ENCODE measurements around the gene JPT2. TPM values are rescaled to one million over a fixed set of nuclear protein-coding genes. Genes with fewer than 3 reads are reported as not detected.

The JPT2 gene
- total and polyA plus RNA-seq, 8 donors, result 13.4 to 118 (median 37.1) TPM

DNA sequence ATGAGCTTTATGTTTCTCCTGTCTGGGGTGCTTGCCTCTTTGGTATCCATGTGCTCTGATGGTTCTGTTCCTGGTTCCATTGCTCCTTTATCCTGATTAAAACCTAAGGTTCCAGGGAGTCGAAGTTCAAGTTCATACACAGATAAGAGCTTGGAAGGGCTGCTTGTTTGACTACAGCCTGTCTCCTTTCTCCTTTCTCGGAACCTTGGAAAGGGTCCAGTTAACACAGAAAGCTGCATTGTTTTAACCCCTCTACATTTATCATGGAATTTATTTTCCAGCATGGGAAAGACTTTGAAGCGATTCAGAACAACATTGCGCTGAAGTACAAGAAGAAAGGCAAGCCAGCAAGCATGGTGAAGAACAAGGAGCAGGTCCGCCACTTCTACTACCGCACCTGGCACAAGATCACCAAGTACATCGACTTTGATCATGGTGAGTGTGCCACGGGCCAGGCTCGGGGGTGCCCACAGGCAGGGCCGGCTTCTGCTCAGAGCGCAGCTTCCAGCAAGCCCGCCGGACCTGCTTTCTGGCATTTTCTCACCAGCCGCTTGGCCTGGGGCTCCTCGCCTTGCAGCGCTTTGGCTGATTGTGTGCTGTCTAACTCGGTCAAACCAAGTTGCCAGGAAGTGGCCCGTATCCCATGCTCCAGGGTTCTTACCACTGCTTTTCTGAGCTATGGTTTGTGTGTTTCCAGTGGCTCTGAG lies 46.0 kb upstream of the JPT2 start:
- intact Hi-C loops (cut with DNase I; ENCODE audit: low total_unique reads), result no loop called here
- Histone ChIP-seq H3K4me1 (peaks cover 11 to 37% (median 22%) of the 10 kb centered on the region in 4 donors), H3K27me3 (no peaks in the 10 kb centered on the region), H3K9me3 (no peaks in the 10 kb centered on the region), H3K27ac (peak overlapping the region; percentile 30 to 59 (median 38)), H3K36me3 (peaks cover 38 to 95% (median 91%) of the 10 kb centered on the region in 4 donors), H3K4me3 (no peak overlapping the region)
- 29 to 71% (median 53%) methylated on average over 17 to 18 of the region's 18 CpGs for WGBS, 5 donors
- TF ChIP-seq, protein P1, sequence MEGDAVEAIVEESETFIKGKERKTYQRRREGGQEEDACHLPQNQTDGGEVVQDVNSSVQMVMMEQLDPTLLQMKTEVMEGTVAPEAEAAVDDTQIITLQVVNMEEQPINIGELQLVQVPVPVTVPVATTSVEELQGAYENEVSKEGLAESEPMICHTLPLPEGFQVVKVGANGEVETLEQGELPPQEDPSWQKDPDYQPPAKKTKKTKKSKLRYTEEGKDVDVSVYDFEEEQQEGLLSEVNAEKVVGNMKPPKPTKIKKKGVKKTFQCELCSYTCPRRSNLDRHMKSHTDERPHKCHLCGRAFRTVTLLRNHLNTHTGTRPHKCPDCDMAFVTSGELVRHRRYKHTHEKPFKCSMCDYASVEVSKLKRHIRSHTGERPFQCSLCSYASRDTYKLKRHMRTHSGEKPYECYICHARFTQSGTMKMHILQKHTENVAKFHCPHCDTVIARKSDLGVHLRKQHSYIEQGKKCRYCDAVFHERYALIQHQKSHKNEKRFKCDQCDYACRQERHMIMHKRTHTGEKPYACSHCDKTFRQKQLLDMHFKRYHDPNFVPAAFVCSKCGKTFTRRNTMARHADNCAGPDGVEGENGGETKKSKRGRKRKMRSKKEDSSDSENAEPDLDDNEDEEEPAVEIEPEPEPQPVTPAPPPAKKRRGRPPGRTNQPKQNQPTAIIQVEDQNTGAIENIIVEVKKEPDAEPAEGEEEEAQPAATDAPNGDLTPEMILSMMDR (IDR thresholded peaks at IDR 0.05), result no peak
- no peak for TF ChIP-seq POLR2A (IDR thresholded peaks at IDR 0.05)
- TF ChIP-seq EP300 (IDR thresholded peaks at IDR 0.05), result no peak
- no peak for TF ChIP-seq POLR2AphosphoS5 (IDR thresholded peaks at IDR 0.05)
- peak in 1 of 2 donors; percentile 45 for DNase-seq

DNA sequence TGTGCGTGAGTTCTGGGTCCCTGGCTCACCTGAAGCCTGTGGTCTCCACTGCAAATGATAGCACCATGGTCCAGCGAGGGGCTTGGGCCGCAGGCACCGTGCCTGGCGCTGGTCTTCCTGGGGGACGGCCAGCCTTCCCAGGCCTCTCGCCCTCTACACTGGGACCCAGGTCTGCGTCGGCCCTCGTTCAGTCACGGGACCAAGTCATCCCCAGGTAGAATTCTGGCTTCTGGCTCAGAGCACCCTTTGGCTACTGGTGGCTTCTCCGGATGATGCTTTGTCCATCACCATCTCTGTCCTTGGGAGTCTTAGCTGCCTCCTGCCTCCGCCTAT lies 45.5 kb upstream of the JPT2 start:
- 78 to 85% (median 84%) methylated on average over 13 of the region's 13 CpGs for WGBS, 5 donors
- DNase-seq, result no peak
- Histone ChIP-seq H3K4me1 (peaks cover 11 to 37% (median 22%) of the 10 kb centered on the region in 4 donors), H3K27ac (peak overlapping the region; percentile 30 to 59 (median 38)), H3K36me3 (peaks cover 36 to 95% (median 91%) of the 10 kb centered on the region in 4 donors), H3K9me3 (no peaks in the 10 kb centered on the region), H3K4me3 (no peak overlapping the region), H3K27me3 (no peaks in the 10 kb centered on the region)
- intact Hi-C loops (cut with DNase I; ENCODE audit: low total_unique reads), result no loop called here
- TF ChIP-seq EP300 (IDR thresholded peaks at IDR 0.05), result no peak
- TF ChIP-seq POLR2A (IDR thresholded peaks at IDR 0.05), result no peak
- no peak for TF ChIP-seq POLR2AphosphoS5 (IDR thresholded peaks at IDR 0.05)
- TF ChIP-seq, protein P1 (IDR thresholded peaks at IDR 0.05), result no peak

DNA sequence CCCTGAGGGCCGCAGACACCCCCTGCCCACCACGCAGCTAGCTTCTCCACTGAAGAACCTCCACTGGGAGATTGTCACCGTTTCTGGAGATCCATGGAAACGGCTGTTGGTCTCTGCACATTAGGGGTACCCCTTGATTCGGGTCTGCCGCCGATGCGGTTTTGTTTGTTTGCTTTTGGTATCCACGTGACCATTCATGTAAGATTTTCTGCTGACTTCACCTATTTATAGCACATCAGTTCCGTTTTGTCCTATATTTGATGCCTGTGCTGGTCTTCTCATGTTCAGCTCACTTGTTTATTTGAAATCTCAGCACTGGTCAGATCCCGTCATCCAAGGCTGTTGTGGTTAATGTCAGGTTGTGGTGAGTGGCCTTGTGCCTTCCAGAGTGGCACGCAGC lies 44.8 kb upstream of the JPT2 start:
- Histone ChIP-seq H3K27ac (no peak overlapping the region), H3K36me3 (peaks cover 39 to 96% (median 93%) of the 10 kb centered on the region in 4 donors), H3K4me1 (peaks cover 11 to 37% (median 22%) of the 10 kb centered on the region in 4 donors), H3K4me3 (no peak overlapping the region), H3K27me3 (no peaks in the 10 kb centered on the region), H3K9me3 (no peaks in the 10 kb centered on the region)
- no peak for DNase-seq
- WGBS, 5 donors, result 80 to 90% (median 85%) methylated on average over 12 of the region's 12 CpGs
- TF ChIP-seq, protein P1 (IDR thresholded peaks at IDR 0.05), result no peak
- no peak for TF ChIP-seq POLR2A (IDR thresholded peaks at IDR 0.05)
- no peak for TF ChIP-seq POLR2AphosphoS5 (IDR thresholded peaks at IDR 0.05)
- TF ChIP-seq EP300 (IDR thresholded peaks at IDR 0.05), result no peak
- intact Hi-C loops (cut with DNase I; ENCODE audit: low total_unique reads), result no loop called here

GRCh38 chr16:1634541-1634940 lies 43.5 kb upstream of the JPT2 start:
- intact Hi-C loops (cut with DNase I; ENCODE audit: low total_unique reads), result no loop called here
- no peaks in the 10 kb centered on the region for H3K27me3 ChIP-seq
- H3K9me3 ChIP-seq, result no peaks in the 10 kb centered on the region
- no peak for DNase-seq
- WGBS, 5 donors, result 90 to 98% (median 96%) methylated on average over 12 of the region's 12 CpGs
- no peak overlapping the region for H3K27ac ChIP-seq
- H3K4me1 ChIP-seq, result peaks cover 11 to 37% (median 22%) of the 10 kb centered on the region in 4 donors
- H3K36me3 ChIP-seq, result peaks cover 51 to 96% (median 93%) of the 10 kb centered on the region in 4 donors
- H3K4me3 ChIP-seq, result no peak overlapping the region
- TF ChIP-seq POLR2A (IDR thresholded peaks at IDR 0.05) (no peak), POLR2AphosphoS5 (IDR thresholded peaks at IDR 0.05) (no peak)
- TF ChIP-seq, protein P1 (IDR thresholded peaks at IDR 0.05), result no peak
